ENCODE measurements around the gene CETP.
"Not testable (repeated sequence)": the region's sequence is repeated elsewhere in the genome, so short reads cannot be mapped to it uniquely, and the experiment has no call there.

Gene CETP

GRCh38 chr16:56989988-56990387, 28.2 kb downstream of the CETP start:
- CTCF ChIA-PET, result no interaction called here
- POLR2A ChIA-PET (ENCODE audit: low non-redundant PET), result interaction anchor here (1.2 kb wide), 1 partner anchor 20 kb away, joined by 3 read pairs; no protein-coding TSS in a partner anchor
- H3K27ac ChIP-seq, result peak overlapping the region; percentile 74

GRCh38 chr16:56990407-56991286, 28.9 kb downstream of the CETP start:
- no peak for DNase-seq (ENCODE audit: low spot score)
- CTCF ChIA-PET, result no interaction called here
- TF ChIP-seq CTCF (conservative IDR thresholded peaks at IDR 0.05; ENCODE audit: low read depth), result no peak
- POLR2A ChIA-PET (ENCODE audit: low non-redundant PET), result no interaction called here
- H3K27ac ChIP-seq, result no peak overlapping the region

More at GRCh38 chr16:56989988-56990387, 28.2 kb downstream of the CETP start:
- no peak for TF ChIP-seq CTCF (conservative IDR thresholded peaks at IDR 0.05; ENCODE audit: low read depth)
- DNase-seq (ENCODE audit: low spot score), result no peak

GRCh38 chr16:56992431-56992830, 30.7 kb downstream of the CETP start:
- DNase-seq (ENCODE audit: low spot score); H3K27ac ChIP-seq: not testable (repeated sequence)
- POLR2A ChIA-PET (ENCODE audit: low non-redundant PET), result interaction anchor here (0.8 kb wide), 1 partner anchor 34 kb away, joined by 3 read pairs; no protein-coding TSS in a partner anchor
- CTCF ChIA-PET, result interaction anchor here (0.6 kb wide), 1 partner anchor 28 kb away, joined by 3 read pairs; no protein-coding TSS in a partner anchor

- DNase-seq (ENCODE audit: low spot score), result no peak
- ChIA-PET POLR2A (ENCODE audit: low non-redundant PET) (no interaction called here), CTCF (interaction anchor here (0.6 kb wide), 3 partner anchors 20 to 27 kb away, joined by 3 read pairs; no protein-coding TSS in a partner anchor)
- no peak overlapping the region for H3K27ac ChIP-seq
- TF ChIP-seq CTCF (conservative IDR thresholded peaks at IDR 0.05; ENCODE audit: low read depth), result no peak
Measured at GRCh38 chr16:56993204-56993603, 31.5 kb downstream of the CETP start.

- H3K27ac ChIP-seq, result no peak overlapping the region
- no peak for DNase-seq (ENCODE audit: low spot score)
- no peak for TF ChIP-seq CTCF (conservative IDR thresholded peaks at IDR 0.05; ENCODE audit: low read depth)
- ChIA-PET CTCF (no interaction called here), POLR2A (ENCODE audit: low non-redundant PET) (no interaction called here)
Measured at GRCh38 chr16:56994311-56994710, 32.6 kb downstream of the CETP start.

- POLR2A ChIA-PET (ENCODE audit: low non-redundant PET), result no interaction called here
Measured at GRCh38 chr16:56995136-56995805, 33.5 kb downstream of the CETP start.

More at GRCh38 chr16:56995136-56995805, 33.5 kb downstream of the CETP start:
- no peak overlapping the region for H3K27ac ChIP-seq
- CTCF ChIA-PET, result no interaction called here
- no peak for DNase-seq (ENCODE audit: low spot score)
- no peak for TF ChIP-seq CTCF (conservative IDR thresholded peaks at IDR 0.05; ENCODE audit: low read depth)

All from RWPE1 (cell line).